Retinal pigment epithelial cell (primary cell): ENCODE measurements around the gene LYSMD2.

Source experiments
- DNase-seq: peaks from one replicate; pipeline ENCODE4 v3.0.0-alpha.2; 2010; ENCODE audit warnings: low read depth
- H3K4me3 ChIP-seq: 2 replicates; pipeline ENCODE4 v1.5.1; 2011; ENCODE audit warnings: mild to moderate bottlenecking, low read length, control low read depth, moderate library complexity
- TF ChIP-seq, protein P1 (sequence below): conservative IDR thresholded peaks from 2 replicates; pipeline ENCODE4 v1.5.1; 2011; ENCODE audit warnings: low read depth, low read length, control low read depth, inconsistent platforms

The LYSMD2 gene

DNA sequence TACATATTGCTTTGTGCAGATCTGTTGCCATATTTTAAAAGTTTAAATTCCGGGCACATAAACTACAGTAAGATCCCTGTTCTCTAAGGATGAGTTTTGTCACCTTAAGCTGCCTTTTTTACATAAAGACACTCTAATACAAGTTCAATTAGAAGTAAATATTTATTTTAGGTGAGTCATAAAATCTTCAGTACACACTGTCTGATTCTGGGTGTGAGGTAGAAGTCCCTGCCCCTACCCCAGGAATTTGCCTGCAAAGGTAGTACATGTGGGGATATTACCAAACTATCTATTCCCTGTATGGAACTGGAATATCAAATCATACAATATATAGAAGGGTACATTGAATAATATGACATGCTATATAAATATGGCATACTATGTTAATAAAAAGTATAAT, 49.9 kb downstream of the LYSMD2 start:
- no peak for DNase-seq
- no peak overlapping the region for H3K4me3 ChIP-seq
- TF ChIP-seq, protein P1, sequence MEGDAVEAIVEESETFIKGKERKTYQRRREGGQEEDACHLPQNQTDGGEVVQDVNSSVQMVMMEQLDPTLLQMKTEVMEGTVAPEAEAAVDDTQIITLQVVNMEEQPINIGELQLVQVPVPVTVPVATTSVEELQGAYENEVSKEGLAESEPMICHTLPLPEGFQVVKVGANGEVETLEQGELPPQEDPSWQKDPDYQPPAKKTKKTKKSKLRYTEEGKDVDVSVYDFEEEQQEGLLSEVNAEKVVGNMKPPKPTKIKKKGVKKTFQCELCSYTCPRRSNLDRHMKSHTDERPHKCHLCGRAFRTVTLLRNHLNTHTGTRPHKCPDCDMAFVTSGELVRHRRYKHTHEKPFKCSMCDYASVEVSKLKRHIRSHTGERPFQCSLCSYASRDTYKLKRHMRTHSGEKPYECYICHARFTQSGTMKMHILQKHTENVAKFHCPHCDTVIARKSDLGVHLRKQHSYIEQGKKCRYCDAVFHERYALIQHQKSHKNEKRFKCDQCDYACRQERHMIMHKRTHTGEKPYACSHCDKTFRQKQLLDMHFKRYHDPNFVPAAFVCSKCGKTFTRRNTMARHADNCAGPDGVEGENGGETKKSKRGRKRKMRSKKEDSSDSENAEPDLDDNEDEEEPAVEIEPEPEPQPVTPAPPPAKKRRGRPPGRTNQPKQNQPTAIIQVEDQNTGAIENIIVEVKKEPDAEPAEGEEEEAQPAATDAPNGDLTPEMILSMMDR = no peak

DNA sequence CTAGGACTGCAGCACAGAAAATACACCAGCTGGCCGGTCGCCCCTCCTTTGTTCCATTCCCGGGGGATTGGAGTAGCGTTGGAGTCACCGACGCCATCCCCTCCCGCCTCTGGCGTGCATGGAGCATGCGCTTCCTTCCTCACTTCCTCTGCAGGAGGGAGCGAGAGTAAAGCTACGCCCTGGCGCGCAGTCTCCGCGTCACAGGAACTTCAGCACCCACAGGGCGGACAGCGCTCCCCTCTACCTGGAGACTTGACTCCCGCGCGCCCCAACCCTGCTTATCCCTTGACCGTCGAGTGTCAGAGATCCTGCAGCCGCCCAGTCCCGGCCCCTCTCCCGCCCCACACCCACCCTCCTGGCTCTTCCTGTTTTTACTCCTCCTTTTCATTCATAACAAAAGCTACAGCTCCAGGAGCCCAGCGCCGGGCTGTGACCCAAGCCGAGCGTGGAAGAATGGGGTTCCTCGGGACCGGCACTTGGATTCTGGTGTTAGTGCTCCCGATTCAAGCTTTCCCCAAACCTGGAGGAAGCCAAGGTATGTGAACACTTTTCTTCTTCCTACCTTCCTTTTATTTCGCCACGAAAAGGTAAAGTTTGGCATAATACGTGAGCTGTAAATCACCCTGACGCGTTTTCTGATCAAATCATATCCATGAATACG, 56.0 kb downstream of the LYSMD2 start, which contains the start of gene SCG3:
TSS of gene SCG3 (plus strand) at position 201 of the 661 bp plus-strand sequence. CDS start at position 454, 253 bp downstream.
- H3K4me3 ChIP-seq = peak within 1 kb of the TSS; percentile 11
- TF ChIP-seq, protein P1 = no peak
- DNase-seq = peak; percentile 20

DNA sequence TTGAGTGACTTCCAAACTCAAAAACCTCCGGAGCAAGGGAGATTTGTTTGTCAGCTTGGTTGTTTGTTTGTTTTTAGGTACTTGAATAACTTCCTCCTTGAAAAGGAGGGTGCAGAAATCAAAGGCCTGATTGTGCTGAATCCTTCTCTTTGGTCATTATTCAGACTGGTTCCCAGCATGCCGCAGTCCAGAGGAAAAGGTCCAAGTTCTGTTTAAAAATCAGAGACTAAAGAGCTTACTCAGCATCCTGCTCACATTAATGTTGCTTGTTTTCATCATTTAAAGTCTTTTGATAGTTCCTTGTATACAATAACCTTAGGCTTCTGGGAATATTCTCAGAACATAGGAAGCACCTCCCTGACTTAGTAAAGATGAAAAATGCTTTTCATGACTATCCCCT, 57.1 kb downstream of the LYSMD2 start:
- no peak for DNase-seq
- no peak overlapping the region for H3K4me3 ChIP-seq
- TF ChIP-seq, protein P1 = no peak

DNA sequence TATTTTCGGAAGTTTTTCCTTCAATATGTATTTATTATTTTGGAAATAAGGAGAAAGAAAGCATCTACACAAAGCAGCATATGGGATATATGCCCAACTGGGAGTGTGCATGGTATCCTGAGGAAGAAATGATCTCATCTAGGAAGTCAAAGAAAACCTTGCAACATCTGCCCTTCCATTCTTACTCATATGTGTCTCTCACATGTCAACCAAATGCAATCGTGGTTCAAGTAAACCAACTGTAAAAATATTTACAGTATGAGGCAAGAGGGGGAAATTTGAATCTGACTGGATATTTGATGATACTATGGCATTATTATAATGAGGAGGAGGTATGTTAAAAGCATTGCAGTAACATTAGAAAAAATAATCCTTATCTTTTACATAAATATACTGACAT, 59.4 kb downstream of the LYSMD2 start:
- H3K4me3 ChIP-seq = no peak overlapping the region
- DNase-seq = no peak
- TF ChIP-seq, protein P1 = no peak

DNA sequence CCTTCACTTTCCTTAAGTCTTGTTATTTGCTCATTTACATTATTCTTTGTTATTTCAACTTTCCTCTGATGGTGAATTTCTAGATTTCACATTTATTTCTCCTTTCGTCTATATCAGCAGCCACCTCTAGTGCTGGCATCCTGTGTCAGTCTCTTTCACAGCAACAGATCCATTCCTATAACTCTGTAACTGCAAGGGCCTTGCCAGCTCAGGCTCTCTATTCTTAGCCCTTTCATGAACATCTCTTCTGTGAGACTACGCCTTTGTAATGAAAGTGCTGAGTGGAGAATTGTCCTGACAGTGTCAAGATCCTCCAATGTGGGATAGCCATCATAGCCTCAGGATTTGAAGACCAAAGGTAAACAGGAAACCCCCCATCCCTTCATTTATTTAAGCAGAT, 60.0 kb downstream of the LYSMD2 start:
- TF ChIP-seq, protein P1 = no peak
- H3K4me3 ChIP-seq = no peak overlapping the region
- DNase-seq = no peak

DNA sequence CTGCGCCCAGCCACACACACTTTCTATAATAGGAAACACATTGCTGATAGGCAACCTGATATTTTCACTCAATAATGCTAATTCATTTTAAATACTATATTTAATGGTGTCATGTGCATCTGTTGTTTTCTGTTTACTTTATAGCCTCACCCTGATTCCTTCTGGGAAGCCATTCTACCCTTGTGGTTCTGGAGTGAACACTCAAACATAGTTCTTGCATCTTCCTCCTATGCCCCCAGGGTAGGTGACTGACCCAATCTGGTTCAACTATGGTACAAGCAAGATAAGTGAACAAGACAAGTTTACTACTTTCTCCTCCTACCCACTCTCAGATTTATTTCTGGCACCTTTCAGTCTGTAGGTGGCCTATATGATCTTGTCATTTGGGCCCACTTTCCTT, 60.4 kb downstream of the LYSMD2 start:
- no peak for DNase-seq
- TF ChIP-seq, protein P1 = no peak
- no peak overlapping the region for H3K4me3 ChIP-seq

DNA sequence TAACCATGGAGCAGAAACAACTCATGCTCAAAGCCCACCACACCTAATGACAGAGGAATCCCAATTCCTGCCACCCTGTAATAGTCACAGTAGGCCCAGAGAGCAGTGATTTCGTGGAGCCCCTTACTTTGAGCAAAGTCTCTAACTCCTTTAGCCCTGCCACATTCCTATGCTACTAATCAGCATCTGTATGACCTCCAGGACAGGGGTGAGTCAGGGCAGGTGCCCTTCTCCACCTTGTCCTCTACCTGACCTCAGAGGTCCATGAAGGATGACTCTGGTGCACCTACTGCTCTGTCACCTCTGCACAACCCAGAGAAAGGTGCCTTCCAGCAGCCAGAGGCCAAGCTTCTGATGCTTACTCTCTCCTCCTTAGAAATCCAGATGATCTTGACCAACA, 62.2 kb downstream of the LYSMD2 start:
- TF ChIP-seq, protein P1 = no peak
- no peak for DNase-seq

More for the DNA sequence above, 62.2 kb downstream of the LYSMD2 start:
- no peak overlapping the region for H3K4me3 ChIP-seq
